OCI-LY7 (cell line): ENCODE measurements around the gene COL18A1. TPM values are rescaled to one million over a fixed set of nuclear protein-coding genes. Genes with fewer than 3 reads are reported as not detected.

ENCODE experiments used
- BruUV-seq: library from RNA; stranded (reverse); fragments of 400-500 nt; replicated peaks from 2 replicates; lab custom pipeline; 2021; lab: Mats Ljungman, UMichigan
- CTCF ChIA-PET: fragments of 300-600 bp; sonication (Branson Sonifier 250); formaldehyde crosslinking; loops from one replicate; lab custom pipeline; 2022; ENCODE audit warnings: antibody characterized with exemption; ENCODE audit not compliant: unreplicated experiment; lab: Charles Lee
- POLR2A ChIA-PET: fragments of 300-600 bp; sonication (Branson Sonifier 250); formaldehyde crosslinking; loops from one replicate; lab custom pipeline; 2022; ENCODE audit warnings: antibody characterized with exemption; lab: Charles Lee
- DNase-seq: peaks from one replicate; pipeline ENCODE4 v3.0.0-alpha.2; 2015; ENCODE audit warnings: low spot score
- H2AFZ ChIP-seq: fragments of 200-600 bp; sonication (generic), shearing (Covaris generic); 2 replicates; pipeline ENCODE4 v1.6.1; 2014; ENCODE audit warnings: mild to moderate bottlenecking, antibody characterized with exemption, low read length, moderate library complexity
- H3K27ac ChIP-seq: fragments of 200-600 bp; sonication (generic); 2 replicates; pipeline ENCODE4 v1.5.1; 2014; ENCODE audit warnings: mixed run types, low read depth, mild to moderate bottlenecking, moderate library complexity, low read length, inconsistent platforms; ENCODE audit not compliant: poor library complexity, severe bottlenecking
- H3K36me3 ChIP-seq: fragments of 200-600 bp; sonication (generic); 2 replicates; pipeline ENCODE4 v1.6.1; 2014; ENCODE audit warnings: mild to moderate bottlenecking, antibody characterized with exemption, low read length, moderate library complexity, mixed read lengths; ENCODE audit not compliant: insufficient read depth
- H3K4me1 ChIP-seq: fragments of 200-600 bp; sonication (generic); 2 replicates; pipeline ENCODE4 v1.5.1; 2014; ENCODE audit warnings: mild to moderate bottlenecking, low read length; ENCODE audit not compliant: insufficient read depth, poor library complexity, severe bottlenecking
- H3K4me2 ChIP-seq: fragments of 200-600 bp; sonication (generic); 2 replicates; pipeline ENCODE4 v1.6.1; 2014; ENCODE audit warnings: mild to moderate bottlenecking, low read length
- H3K4me3 ChIP-seq: fragments of 200-600 bp; sonication (generic); 2 replicates; pipeline ENCODE4 v1.5.1; 2014; ENCODE audit warnings: mild to moderate bottlenecking, low read depth, low read length; ENCODE audit not compliant: poor library complexity, severe bottlenecking
- H3K79me2 ChIP-seq: fragments of 200-600 bp; sonication (generic); 2 replicates; pipeline ENCODE4 v1.6.1; 2016; ENCODE audit warnings: low read depth, mild to moderate bottlenecking, low read length, moderate library complexity, mixed read lengths; ENCODE audit not compliant: insufficient read depth
- H3K9me2 ChIP-seq: fragments of 200-600 bp; sonication (generic); 2 replicates; pipeline ENCODE4 v1.6.1; 2016; ENCODE audit warnings: mild to moderate bottlenecking, low read length, mixed read lengths; ENCODE audit not compliant: insufficient read depth
- H3K9me3 ChIP-seq: fragments of 200-600 bp; sonication (generic); 2 replicates; pipeline ENCODE4 v1.6.1; 2014; ENCODE audit warnings: mild to moderate bottlenecking, mixed run types, low read length, mixed read lengths
- H4K20me1 ChIP-seq: fragments of 200-600 bp; sonication (generic); 2 replicates; pipeline ENCODE4 v1.6.1; 2014; ENCODE audit warnings: mild to moderate bottlenecking, antibody characterized with exemption, low read length, moderate library complexity, mixed read lengths; ENCODE audit not compliant: insufficient read depth
- EZH2phosphoT487 ChIP-seq: fragments of 200-600 bp; sonication (generic); IDR thresholded peaks from 2 replicates; pipeline ENCODE4 v1.6.1; 2018; ENCODE audit warnings: low read depth, borderline replicate concordance, mild to moderate bottlenecking, mixed run types, antibody characterized with exemption, low read length, moderate library complexity, mixed read lengths
- intact Hi-C: fragments of 100-400 bp; cut with micrococcal nuclease; formaldehyde crosslinking; loops from one replicate; pipeline ENCODE4 v1.10.0; 2022; ENCODE audit not compliant: unreplicated experiment
- total RNA-seq, 2 experiments: library from RNA; depleted of rRNA in 1 of 2; stranded (reverse); fragments of >200 nt in 1 of 2; shearing (Covaris generic) in 1 of 2; gene quantifications; 2 replicates each; pipeline ENCODE4 v1.2.3, GENCODE V29; 2014 to 2022
- TF ChIP-seq, protein P1 (sequence below): fragments of 200-600 bp; sonication (generic); conservative IDR thresholded peaks from 2 replicates; pipeline ENCODE4 v1.5.1; 2014; ENCODE audit warnings: mild to moderate bottlenecking, antibody characterized with exemption, low read length, moderate library complexity, mixed read lengths

Gene COL18A1
- total RNA-seq, 2 experiments from 2014 or later, result 0.23 to 7.4 TPM

DNA sequence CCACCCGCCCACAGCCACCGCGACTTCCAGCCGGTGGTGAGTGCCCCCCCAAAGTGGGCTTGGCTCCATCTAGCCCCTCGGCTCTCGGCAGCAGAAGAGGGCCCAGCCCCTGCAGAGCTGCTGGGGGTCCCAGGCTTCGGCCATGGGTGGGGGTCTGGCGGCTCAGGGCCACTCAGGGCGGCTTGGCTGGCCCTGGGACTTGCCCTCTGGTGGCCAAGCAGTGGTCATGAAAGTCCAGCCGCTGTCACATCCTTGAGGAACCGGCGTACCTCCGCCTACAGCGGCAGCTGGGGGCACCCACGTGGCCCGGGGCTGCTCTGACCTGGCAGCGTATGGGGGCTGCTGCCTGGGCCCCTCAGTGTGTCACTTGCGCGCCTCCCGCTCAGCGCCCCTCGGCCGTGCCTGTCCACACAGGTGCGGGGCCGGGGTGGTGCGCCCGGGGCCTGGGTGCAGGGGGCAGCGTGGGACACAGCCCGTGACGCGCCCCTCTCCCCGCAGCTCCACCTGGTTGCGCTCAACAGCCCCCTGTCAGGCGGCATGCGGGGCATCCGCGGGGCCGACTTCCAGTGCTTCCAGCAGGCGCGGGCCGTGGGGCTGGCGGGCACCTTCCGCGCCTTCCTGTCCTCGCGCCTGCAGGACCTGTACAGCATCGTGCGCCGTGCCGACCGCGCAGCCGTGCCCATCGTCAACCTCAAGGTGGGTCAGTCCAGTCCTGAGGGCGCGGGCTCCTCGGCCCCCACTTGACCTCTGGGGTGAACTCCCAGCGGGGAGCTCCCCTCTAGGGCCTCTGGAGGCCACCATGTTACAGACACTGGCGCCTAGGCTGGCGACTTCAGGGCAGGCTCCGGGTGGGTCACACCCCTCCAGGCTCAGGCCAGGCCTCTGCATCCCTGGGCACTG is 104.9 kb downstream of the COL18A1 start:
- no TSS peak for BruUV-seq
- ChIA-PET POLR2A (no interaction called here), CTCF (no interaction called here)
- Histone ChIP-seq H3K36me3 (no peaks in the 10 kb centered on the region), H2AFZ (no peak overlapping the region), H3K9me2 (no peaks in the 10 kb centered on the region), H3K4me1 (no peaks in the 10 kb centered on the region), H3K4me3 (no peak overlapping the region), H3K4me2 (no peak overlapping the region), H3K27ac (no peak overlapping the region), H4K20me1 (no peaks in the 10 kb centered on the region), H3K79me2 (no peaks in the 10 kb centered on the region), H3K9me3 (no peaks in the 10 kb centered on the region)
- intact Hi-C loops, result no loop called here
- DNase-seq, result no peak
- TF ChIP-seq, protein P1, sequence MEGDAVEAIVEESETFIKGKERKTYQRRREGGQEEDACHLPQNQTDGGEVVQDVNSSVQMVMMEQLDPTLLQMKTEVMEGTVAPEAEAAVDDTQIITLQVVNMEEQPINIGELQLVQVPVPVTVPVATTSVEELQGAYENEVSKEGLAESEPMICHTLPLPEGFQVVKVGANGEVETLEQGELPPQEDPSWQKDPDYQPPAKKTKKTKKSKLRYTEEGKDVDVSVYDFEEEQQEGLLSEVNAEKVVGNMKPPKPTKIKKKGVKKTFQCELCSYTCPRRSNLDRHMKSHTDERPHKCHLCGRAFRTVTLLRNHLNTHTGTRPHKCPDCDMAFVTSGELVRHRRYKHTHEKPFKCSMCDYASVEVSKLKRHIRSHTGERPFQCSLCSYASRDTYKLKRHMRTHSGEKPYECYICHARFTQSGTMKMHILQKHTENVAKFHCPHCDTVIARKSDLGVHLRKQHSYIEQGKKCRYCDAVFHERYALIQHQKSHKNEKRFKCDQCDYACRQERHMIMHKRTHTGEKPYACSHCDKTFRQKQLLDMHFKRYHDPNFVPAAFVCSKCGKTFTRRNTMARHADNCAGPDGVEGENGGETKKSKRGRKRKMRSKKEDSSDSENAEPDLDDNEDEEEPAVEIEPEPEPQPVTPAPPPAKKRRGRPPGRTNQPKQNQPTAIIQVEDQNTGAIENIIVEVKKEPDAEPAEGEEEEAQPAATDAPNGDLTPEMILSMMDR, result no peak
- no peak for TF ChIP-seq EZH2phosphoT487

DNA sequence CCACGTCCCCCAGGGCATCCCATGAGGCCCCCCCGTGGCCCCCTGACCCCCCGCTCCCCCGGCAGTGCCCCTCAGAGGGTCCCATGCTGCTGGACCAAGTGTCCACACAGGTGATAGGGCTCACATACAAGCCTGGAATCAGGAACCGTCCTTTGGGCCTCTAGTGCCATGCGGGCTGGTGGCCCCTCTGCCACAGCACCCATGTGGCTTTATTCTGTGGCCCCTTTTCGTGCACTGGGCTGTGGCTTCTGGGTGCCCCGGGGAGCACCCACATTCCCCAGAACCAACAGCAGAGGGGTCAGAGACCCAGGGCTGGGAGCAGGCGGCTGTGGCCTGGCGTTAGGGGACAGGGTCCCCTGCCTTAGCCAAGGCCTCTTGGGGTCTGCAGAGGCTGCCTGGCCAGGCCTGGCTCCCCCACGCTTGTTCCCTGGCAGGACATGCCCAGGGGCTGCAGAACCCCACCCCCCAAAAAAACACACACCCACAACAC is 105.5 kb downstream of the COL18A1 start:
- CTCF ChIA-PET, result no interaction called here
- Histone ChIP-seq H3K4me3 (no peak overlapping the region), H3K9me2 (no peaks in the 10 kb centered on the region), H3K9me3 (no peaks in the 10 kb centered on the region), H3K4me1 (no peaks in the 10 kb centered on the region), H3K4me2 (no peak overlapping the region), H2AFZ (no peak overlapping the region), H3K79me2 (no peaks in the 10 kb centered on the region), H4K20me1 (no peaks in the 10 kb centered on the region), H3K27ac (no peak overlapping the region), H3K36me3 (no peaks in the 10 kb centered on the region)
- no peak for DNase-seq
- intact Hi-C loops, result no loop called here
- no TSS peak for BruUV-seq
- POLR2A ChIA-PET, result no interaction called here
- TF ChIP-seq, protein P1, result no peak
- TF ChIP-seq EZH2phosphoT487, result no peak

DNA sequence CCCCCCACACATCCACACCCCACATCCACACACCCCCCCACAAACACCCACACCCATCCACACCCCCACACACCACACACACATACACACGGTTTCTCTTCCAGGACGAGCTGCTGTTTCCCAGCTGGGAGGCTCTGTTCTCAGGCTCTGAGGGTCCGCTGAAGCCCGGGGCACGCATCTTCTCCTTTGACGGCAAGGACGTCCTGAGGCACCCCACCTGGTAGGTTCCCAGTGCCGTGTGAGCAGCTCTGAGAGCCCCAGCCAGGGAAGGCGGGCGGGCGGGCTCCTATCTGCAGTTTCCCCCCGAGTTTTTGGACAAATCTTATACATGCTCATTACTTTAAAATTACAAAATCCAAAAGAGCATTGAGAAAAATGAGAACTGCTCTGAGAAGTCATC is 106.0 kb downstream of the COL18A1 start:
- no peak overlapping the region for H3K4me3 ChIP-seq
- intact Hi-C loops, result no loop called here
- TF ChIP-seq EZH2phosphoT487, result no peak
- TF ChIP-seq, protein P1, result no peak
- ChIA-PET CTCF (no interaction called here), POLR2A (no interaction called here)
- H3K4me2 ChIP-seq, result no peak overlapping the region
- H3K9me3 ChIP-seq, result no peaks in the 10 kb centered on the region
- no peaks in the 10 kb centered on the region for H3K79me2 ChIP-seq
- no peaks in the 10 kb centered on the region for H4K20me1 ChIP-seq
- no TSS peak for BruUV-seq
- no peaks in the 10 kb centered on the region for H3K36me3 ChIP-seq
- DNase-seq, result no peak
- no peak overlapping the region for H3K27ac ChIP-seq
- no peak overlapping the region for H2AFZ ChIP-seq
- H3K9me2 ChIP-seq, result no peaks in the 10 kb centered on the region
- no peaks in the 10 kb centered on the region for H3K4me1 ChIP-seq
